ENCODE results near the gene EVI5.
A peak's percentile ranks its signal among the peaks of the same experiment; 100 is the strongest.
"Not testable (repeated sequence)": the region's sequence is repeated elsewhere in the genome, so short reads cannot be mapped to it uniquely, and the experiment has no call there.

EVI5 gene

GRCh38 chr1:92791487-92792066 lies 6.7 kb upstream of the EVI5 start:
- no peak for DNase-seq (ENCODE audit: low read depth in 2 of 2)

GRCh38 chr1:92790867-92791266 lies 6.0 kb upstream of the EVI5 start:
- DNase-seq (ENCODE audit: low read depth in 2 of 2) = no peak

- no peak for DNase-seq (ENCODE audit: low read depth in 2 of 2)
Measured at GRCh38 chr1:92790081-92790480, 5.2 kb upstream of the EVI5 start.

GRCh38 chr1:92786111-92786901 lies 1.4 kb upstream of the EVI5 start:
- no peak for DNase-seq (ENCODE audit: low read depth in 2 of 2)

- peak; percentile 5 to 15 for DNase-seq (ENCODE audit: low read depth in 2 of 2)
Measured at GRCh38 chr1:92784021-92784638, 778 bp downstream of the EVI5 start.

GRCh38 chr1:92783550-92783949 lies 1.4 kb downstream of the EVI5 start:
- DNase-seq (ENCODE audit: low read depth in 2 of 2) = not testable (repeated sequence)

- DNase-seq (ENCODE audit: low read depth in 2 of 2) = no peak
Measured at GRCh38 chr1:92778376-92778775, 6.5 kb downstream of the EVI5 start.

- DNase-seq (ENCODE audit: low read depth in 2 of 2) = no peak
Measured at GRCh38 chr1:92774407-92774806, 10.5 kb downstream of the EVI5 start.

- DNase-seq (ENCODE audit: low read depth in 2 of 2) = not testable (repeated sequence)
Measured at GRCh38 chr1:92773749-92774148, 11.2 kb downstream of the EVI5 start.

GRCh38 chr1:92769856-92770255 lies 15.1 kb downstream of the EVI5 start:
- DNase-seq (ENCODE audit: low read depth in 2 of 2) = no peak

- no peak for DNase-seq (ENCODE audit: low read depth in 2 of 2)
Measured at GRCh38 chr1:92768915-92769314, 16.0 kb downstream of the EVI5 start.

GRCh38 chr1:92768296-92768695 lies 16.6 kb downstream of the EVI5 start:
- no peak for DNase-seq (ENCODE audit: low read depth in 2 of 2)

GRCh38 chr1:92764116-92764515 lies 20.8 kb downstream of the EVI5 start:
- no peak for DNase-seq (ENCODE audit: low read depth in 2 of 2)

- no peak for DNase-seq (ENCODE audit: low read depth in 2 of 2)
Measured at GRCh38 chr1:92762355-92762754, 22.6 kb downstream of the EVI5 start.

GRCh38 chr1:92759361-92759760 lies 25.5 kb downstream of the EVI5 start:
- no peak for DNase-seq (ENCODE audit: low read depth in 2 of 2)

- DNase-seq (ENCODE audit: low read depth in 2 of 2) = no peak
Measured at GRCh38 chr1:92756537-92756936, 28.4 kb downstream of the EVI5 start.

GRCh38 chr1:92755541-92756461 lies 29.1 kb downstream of the EVI5 start:
- no peak for DNase-seq (ENCODE audit: low read depth in 2 of 2)

GRCh38 chr1:92754719-92755050 lies 30.2 kb downstream of the EVI5 start:
- DNase-seq (ENCODE audit: low read depth in 2 of 2) = no peak

- no peak for DNase-seq (ENCODE audit: low read depth in 2 of 2)
Measured at GRCh38 chr1:92754000-92754718, 30.7 kb downstream of the EVI5 start.

- DNase-seq (ENCODE audit: low read depth in 2 of 2) = no peak
Measured at GRCh38 chr1:92752719-92753118, 32.2 kb downstream of the EVI5 start.

- peak; percentile 1 to 31 for DNase-seq (ENCODE audit: low read depth in 2 of 2)
Measured at GRCh38 chr1:92749024-92749634, 35.8 kb downstream of the EVI5 start.

All from stimulated activated CD4-positive, alpha-beta T cell treated with anti-CD3 and anti-CD28 coated beads, Interleukin-1b, Interleukin-23, amount 100 ng/mL, for 4 hours (primary cell).